ENCODE data around the gene ZNF74.

Gene ZNF74

GRCh38 chr22:20434264-20434751, 40.4 kb downstream of the ZNF74 start:
- no peak for DNase-seq

GRCh38 chr22:20434773-20435172, 40.8 kb downstream of the ZNF74 start:
- no peak for DNase-seq

GRCh38 chr22:20435436-20436306, 41.7 kb downstream of the ZNF74 start:
- no peak for DNase-seq

DNA sequence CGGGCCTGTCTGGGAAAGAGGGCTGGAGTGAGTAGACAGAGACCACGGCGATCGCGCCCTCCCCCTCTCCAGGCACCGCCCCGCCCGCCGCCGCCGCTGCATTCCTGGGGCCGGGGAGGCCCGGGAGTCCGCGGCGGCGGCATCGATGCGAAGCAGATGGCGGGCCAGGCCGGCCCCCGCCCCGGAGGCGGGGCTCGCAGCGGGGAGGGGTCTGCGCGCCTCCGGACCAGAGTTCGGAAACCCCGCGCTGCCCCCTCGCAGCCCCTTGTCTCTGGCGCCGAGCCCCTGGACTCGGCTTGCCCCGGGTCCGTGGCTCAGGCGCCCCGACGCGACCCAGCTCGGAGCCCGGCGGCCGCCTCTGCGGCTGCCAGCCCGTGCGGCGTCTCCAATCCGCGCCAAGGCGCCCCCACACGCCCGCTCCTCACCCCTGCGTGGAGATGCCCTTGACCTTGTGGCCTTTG, 42.4 kb downstream of the ZNF74 start:
- DNase-seq: no peak

DNA sequence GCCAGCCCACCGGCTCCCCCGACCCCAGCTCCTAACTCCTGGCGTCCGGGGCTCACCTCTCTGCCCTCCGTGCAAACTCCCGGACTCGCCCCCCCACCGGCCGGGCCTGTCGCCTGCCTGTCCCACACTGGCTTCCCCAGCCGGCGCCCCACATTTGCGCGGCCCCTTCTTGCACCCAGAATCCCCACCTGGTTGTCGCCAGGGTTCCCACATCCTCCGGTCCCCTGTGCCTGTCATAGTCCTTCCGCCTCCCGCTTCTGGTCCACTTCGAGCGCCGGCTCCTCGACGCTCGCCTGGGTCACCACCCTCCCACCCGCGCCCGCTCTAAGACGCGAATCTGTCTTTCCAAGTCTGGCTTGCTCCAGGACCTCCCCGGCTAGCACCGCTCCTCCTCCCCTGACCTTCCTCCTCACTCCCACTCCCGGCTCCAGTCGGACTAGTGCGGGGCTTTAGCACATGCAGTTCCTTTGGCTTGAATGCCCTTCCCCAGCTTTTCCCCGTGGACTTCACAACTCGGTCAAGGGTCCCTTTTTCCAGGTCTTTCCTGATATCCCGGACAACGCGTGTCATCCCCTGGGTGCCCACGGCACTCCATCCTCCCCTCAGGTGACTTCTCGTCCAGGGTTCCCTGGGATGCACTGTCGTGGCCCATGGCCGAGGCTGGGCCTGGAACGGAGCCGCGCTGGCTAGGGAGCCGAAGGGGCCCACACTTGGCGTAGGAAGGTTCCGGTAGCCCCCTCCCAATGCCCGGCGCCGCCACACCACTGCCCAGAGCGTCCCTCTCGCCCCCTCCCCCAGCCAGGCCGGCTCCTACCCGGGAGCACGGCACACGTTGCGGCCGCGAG, 43.0 kb downstream of the ZNF74 start:
- no peak for DNase-seq

DNA sequence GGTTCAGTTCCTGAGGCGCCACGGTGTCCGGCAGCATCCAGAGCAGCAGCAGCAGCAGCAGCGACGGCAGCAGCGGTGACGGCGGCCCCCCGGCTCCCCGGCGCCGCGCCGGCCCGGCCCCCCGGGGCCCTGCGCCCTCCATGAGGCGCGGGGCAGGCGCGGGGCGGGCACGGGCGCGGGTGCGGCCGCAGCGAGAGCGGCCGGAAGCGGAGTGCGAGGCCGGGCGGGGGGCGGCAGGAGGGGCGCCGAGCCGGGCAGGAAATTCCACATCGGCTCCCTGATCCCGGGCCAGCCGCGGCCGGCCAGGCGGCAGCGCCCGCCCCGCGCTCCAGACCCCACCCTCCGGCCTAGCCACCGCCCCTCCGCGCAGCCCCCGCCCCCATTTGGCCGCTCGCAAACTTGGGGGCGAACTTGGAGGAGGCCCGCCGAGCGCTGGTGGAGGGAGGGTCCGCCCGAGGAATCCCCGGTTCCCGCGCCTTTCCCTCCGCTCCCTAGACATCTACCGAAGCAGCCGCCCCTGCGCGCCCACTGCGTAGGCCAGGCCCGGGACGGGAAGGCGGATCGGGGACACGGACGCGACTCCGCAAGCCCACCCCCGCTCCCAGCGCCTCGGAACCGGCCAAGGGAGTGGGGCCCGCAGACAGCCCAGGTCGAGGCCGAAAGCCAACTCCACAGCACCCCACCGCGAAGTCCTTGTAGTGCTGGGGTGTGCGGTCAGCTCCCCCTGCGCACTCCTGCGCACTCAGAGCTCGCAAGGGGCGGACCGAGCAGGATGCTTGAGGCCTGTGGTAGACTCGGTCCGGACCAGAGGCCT, 43.9 kb downstream of the ZNF74 start, which contains the start of gene SCARF2:
TSS of gene SCARF2 (minus strand) at position 213 of the 814 bp plus-strand sequence. CDS start at position 142, 71 bp downstream.
- DNase-seq: no peak

GRCh38 chr22:20438427-20438677, 44.4 kb downstream of the ZNF74 start:
- DNase-seq: no peak

GRCh38 chr22:20438678-20439492, 44.9 kb downstream of the ZNF74 start:
- no peak for DNase-seq

DNA sequence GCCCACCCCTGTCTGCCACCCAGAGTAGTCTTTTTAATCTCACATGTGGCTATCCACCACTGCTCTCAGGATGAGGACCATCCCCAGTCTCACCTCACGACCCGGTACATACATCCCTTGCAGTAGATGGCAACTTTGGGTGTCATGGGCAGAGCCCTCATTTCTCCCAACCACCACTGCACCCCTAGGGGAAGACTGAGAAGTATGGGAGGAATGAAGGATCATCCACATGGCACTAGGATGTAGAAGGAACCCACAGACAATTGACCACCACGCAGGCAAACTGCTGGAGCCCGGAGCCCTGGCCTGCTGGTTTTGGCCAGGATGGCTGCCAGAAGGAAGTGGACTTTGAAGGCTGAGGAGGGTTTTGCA, 45.6 kb downstream of the ZNF74 start:
- no peak for DNase-seq

DNA sequence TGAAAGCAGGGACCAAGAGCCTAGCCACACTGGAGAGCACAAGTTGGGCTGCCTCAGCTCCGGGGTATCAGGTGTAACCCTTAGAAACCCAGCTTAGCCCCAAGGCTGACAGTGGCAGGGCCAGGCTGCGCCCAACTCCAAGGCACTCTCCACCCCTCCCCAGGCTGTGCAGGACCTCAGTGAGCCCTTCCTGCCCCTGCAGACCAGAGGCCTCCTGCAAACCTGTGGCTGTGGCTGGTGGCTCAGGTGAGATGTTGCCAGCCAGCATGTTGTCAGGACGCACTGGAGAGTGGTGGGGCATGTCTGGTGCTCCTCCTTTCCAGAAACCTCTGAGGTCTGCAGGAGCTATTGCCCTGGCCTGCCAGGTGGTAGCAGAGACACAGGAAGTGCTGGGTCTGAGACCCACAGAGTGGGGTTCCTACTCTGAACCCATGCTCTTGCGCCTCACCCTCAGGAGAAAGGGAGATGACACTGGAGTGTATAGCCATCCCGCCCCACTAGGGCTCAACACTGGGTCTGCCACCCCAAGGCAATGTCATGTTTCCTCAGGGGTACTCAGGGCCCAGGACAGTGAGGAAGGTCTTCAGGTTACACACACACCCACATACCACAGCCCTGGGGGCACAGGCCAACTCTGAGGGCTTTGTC, 46.1 kb downstream of the ZNF74 start:
- no peak for DNase-seq

DNA sequence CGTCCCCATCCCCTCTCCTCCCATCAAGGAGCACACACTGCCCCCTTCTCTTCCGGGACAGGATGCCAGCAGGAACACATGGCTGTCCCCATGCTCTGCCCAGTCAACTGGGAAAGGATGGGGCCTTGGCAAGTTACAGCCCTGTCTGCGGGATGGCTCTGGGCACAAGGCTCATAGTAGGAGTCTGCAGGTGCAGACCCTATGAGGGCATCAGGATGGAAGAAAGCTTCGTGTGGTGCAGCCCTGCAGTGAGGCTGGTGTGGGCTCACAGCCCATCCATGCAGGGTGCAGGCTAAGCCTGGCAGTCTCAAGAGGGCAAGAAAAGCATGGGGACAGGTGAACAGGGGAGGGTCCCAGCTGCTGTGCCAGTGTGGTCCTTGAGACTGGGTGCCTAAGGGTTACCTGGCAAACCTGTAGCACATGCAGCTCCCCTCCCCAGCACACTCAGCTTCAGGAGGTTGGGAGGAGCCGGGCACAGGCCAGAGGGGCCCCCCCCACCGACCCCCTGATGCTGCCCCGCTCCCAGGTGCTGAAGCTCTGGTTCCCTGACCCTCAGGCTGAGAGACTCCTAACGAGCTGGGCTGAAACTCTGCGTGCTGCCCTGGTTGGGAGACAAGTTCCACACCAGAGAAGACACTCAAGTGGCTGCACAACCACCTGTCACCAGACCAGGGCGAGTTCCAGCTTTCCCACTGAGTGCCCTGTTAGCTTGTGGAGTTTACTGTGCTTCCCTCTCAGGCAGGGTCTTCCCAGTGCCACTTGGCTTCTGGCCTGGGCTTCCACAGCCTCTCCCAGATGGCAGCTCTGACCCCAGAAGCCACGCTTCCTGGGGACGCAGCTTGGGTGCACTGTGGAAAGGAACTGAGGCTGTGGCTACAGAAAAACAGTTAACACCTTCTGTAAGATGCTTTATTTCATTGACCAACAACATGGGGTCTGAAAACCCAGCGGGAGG, 47.0 kb downstream of the ZNF74 start:
- no peak for DNase-seq

- DNase-seq: no peak
These were observed 47.9 kb downstream of the ZNF74 start for GRCh38 chr22:20441631-20442484.

DNA sequence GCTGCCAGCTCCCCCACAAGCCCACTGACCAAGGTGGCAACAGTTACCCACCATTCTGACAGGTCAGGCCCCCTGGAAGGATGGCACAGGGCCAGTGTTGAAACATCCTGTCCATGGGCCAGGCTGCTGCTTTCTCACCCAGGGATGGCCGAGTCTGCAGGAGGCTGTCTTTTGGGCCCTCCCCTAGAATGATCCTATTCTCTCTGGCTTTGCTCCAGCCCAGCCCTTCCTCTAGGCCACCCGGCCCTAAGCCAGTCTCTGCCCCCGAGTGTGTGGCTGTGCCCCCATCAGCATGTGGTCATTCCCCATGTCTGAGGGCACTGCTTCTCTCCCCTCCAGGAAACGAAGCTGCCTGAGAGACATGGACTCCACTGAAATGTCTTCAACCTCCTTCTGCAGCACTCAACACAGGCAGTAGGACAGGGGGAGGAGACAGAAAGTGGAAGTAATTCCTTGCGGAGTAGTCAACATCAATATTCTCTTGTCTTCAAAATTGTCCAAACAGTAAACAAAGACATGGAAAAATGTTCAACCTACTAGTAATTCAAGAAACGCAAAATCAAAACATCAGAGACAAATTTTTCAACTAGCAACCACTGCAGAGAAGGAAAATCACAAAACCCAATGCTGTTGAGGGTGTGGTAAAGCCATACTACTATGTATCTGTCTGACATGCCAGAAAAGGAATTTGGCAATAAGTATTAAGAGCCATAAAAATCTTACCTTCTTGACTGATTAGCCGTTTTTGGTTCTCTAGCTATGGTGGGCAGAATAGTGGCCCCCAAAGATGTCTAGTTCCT, 48.7 kb downstream of the ZNF74 start:
- no peak for DNase-seq

DNA sequence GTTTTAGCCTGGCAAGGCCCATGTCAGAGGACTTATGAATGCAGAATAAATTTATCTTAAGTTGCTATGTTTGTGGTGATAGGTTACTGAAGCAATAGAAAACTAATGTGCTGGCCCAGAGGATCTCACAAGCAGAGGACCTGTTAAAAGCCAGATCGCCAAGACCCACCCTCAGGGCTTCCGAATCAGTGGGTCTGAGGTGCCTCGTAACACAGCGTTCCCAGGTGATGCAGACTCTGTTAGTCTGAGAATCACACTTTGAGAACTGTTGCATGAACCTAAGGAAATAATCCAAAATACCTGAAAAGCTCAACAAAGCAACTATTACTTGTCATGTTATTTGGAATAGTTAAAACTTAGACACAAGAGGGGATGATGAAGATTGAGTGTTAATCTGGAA, 50.4 kb downstream of the ZNF74 start:
- DNase-seq: no peak

GRCh38 chr22:20446383-20446970, 52.5 kb downstream of the ZNF74 start:
- no peak for DNase-seq

- no peak for DNase-seq
These were observed 54.7 kb downstream of the ZNF74 start for GRCh38 chr22:20448630-20449029.

- no peak for DNase-seq
These were observed 56.0 kb downstream of the ZNF74 start for GRCh38 chr22:20449819-20450550.

DNA sequence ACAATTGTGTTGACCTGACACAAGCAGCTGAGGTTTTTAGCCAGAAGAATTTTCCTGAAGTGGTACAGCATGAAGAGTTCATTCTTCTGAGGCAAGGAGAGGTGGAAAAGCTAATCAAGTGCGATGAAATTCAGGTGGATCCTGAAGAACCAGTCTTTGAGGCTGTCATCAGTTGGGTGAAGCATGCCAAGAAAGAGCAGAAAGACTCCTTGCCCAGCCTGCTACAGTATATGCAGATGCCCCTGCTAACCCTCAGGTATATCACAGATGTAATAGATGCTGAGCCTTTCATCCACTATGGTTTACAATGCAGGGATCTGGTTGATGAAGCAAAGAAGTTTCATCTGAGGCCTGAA, 56.6 kb downstream of the ZNF74 start:
- no peak for DNase-seq

Data from CD4-positive, alpha-beta T cell treated with Interleukin-17A for 1 hour (primary cell).